Measurements from ENCODE around the gene IL7R. TPM values are rescaled to one million over a fixed set of nuclear protein-coding genes. Genes with fewer than 3 reads are reported as not detected.

IL7R gene
- total RNA-seq, 1 donor from 2014 or later = 47.2 TPM

GRCh38 chr5:35926389-35927051 is 69.8 kb downstream of the IL7R start:
- Mint-ChIP-seq H3K4me1 (ENCODE audit: low read depth) (peaks cover 38% of the 10 kb centered on the region), H3K27me3 (ENCODE audit: insufficient read depth) (peaks cover 3% of the 10 kb centered on the region), H3K4me3 (no peak overlapping the region), H3K27ac (no peak overlapping the region), H3K9me3 (no peaks in the 10 kb centered on the region), H3K36me3 (ENCODE audit: low read depth) (no peaks in the 10 kb centered on the region)
- peak; percentile 57 for DNase-seq (ENCODE audit: low spot score)
- intact Hi-C loops (cut with micrococcal nuclease) = loop anchor here (1.0 to 10.0 kb wide), 6 partner anchors 275 to 1092 kb away; partner anchors contain the start of genes SPEF2 and TTC23L

Other genes starting within 250 kb of the IL7R start
- 4.5 and 4.6 TPM in 2 replicates for gene SPEF2, start 239.0 kb upstream of the IL7R start, total RNA-seq
- not detected in 2 replicates for gene CAPSL, start 81.7 kb downstream of the IL7R start, total RNA-seq
- not detected in 2 replicates for gene UGT3A1, start 134.5 kb downstream of the IL7R start, total RNA-seq
- not detected in 2 replicates for gene UGT3A2, start 210.0 kb downstream of the IL7R start, total RNA-seq